HEK293 (cell line): ENCODE results near the gene PARD3B.

Experiments used
- CTCF ChIP-seq: fragments of 450-650 bp; formaldehyde crosslinking; IDR thresholded peaks from 2 replicates; pipeline ENCODE4 v1.5.1; 2016; ENCODE audit warnings: missing biosample characterization, missing genetic modification characterization
- KLF1 ChIP-seq: fragments of 450-650 bp; formaldehyde crosslinking; IDR thresholded peaks from 2 replicates; pipeline ENCODE4 v1.5.1; 2016; ENCODE audit warnings: missing biosample characterization, missing genetic modification characterization
- REST ChIP-seq: fragments of 450-650 bp; formaldehyde crosslinking; IDR thresholded peaks from 2 replicates; pipeline ENCODE4 v1.5.1; 2016; ENCODE audit warnings: missing biosample characterization, missing genetic modification characterization
- TCF7L2 ChIP-seq: IDR thresholded peaks from 2 replicates; pipeline ENCODE4 v1.6.1; 2011; ENCODE audit warnings: low read depth, mild to moderate bottlenecking, inconsistent platforms, low read length, moderate library complexity, borderline replicate concordance
- ZBTB7A ChIP-seq: fragments of 450-650 bp; formaldehyde crosslinking; IDR thresholded peaks from 2 replicates; pipeline ENCODE4 v1.5.1; 2016; ENCODE audit warnings: low read depth, missing biosample characterization, missing genetic modification characterization
- ZNF157 ChIP-seq: fragments of 450-650 bp; formaldehyde crosslinking; IDR thresholded peaks from 2 replicates; pipeline ENCODE4 v1.5.1; 2016; ENCODE audit warnings: missing biosample characterization, missing genetic modification characterization
- ZNF37A ChIP-seq: fragments of 450-650 bp; IDR thresholded peaks from 2 replicates; pipeline ENCODE4 v1.5.1; 2018; ENCODE audit warnings: missing biosample characterization, missing genetic modification characterization
- ZNF561 ChIP-seq: fragments of 450-650 bp; IDR thresholded peaks from 2 replicates; pipeline ENCODE4 v1.5.1; 2018; ENCODE audit warnings: missing biosample characterization, missing genetic modification characterization, borderline replicate concordance

GRCh38 chr2:204663816-204664425 is 118.6 kb downstream of the PARD3B start:
- no peak for TF ChIP-seq CTCF (tag by site-specific recombination)
- no peak for TF ChIP-seq ZBTB7A (tag by site-specific recombination)
- TF ChIP-seq REST (tag by site-specific recombination) = no peak
- no peak for TF ChIP-seq ZNF561 (tag by site-specific recombination)
- no peak for TF ChIP-seq ZNF37A
- no peak for TF ChIP-seq TCF7L2
- no peak for TF ChIP-seq ZNF157 (tag by site-specific recombination)
- TF ChIP-seq KLF1 (tag by site-specific recombination) = no peak
